Measurements from ENCODE around the gene MT2A.

MT2A gene

GRCh38 chr16:56639045-56639444, 30.7 kb downstream of the MT2A start:
- DNase-seq: no peak

GRCh38 chr16:56640076-56640475, 31.7 kb downstream of the MT2A start:
- no peak for DNase-seq

GRCh38 chr16:56641166-56641565, 32.8 kb downstream of the MT2A start:
- no peak for DNase-seq

- DNase-seq: peak; percentile 68
These were observed 34.8 kb downstream of the MT2A start for GRCh38 chr16:56643080-56643778.

GRCh38 chr16:56643833-56644232, 35.4 kb downstream of the MT2A start:
- no peak for DNase-seq

DNA sequence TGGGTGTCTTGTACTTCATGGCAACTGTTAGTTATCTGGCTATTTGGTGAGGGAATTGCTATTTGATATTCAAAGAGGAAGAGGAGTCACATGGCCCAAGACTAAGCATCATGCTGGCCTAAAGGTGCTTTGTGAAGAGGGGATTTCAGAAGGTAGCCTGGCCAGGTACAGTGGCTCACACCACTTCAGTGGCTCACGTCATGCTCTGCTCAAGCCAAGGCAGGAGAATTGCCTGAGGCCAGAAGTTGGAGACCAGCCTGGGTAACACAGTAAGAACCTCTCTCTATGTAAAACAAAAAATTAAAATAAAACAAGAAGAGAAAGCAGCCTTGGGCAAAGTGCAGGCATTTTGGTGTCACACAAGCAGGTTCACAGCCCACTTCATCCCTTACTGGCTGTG, 36.9 kb downstream of the MT2A start:
- no peak for DNase-seq

DNA sequence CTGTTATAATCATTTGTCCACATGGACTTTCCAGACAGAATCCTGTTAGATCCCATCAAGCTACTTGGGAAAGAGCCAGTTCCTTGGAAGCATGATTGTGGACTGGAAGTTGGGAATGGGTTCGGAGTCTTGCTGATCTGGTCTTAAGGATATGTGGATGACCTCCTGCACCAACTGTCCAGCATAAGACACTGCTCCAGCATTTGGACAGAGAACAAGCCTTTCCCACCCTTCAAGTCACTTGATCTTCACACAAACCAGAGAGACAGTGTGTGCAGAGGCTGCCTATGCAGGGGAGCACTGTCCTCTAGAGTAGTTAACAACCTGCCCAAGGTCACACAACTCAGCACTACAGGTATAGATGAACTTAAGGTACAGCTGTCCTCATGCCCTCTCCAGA, 37.5 kb downstream of the MT2A start:
- DNase-seq: no peak

- DNase-seq: no peak
These were observed 39.5 kb downstream of the MT2A start for GRCh38 chr16:56647641-56648431.

- no peak for DNase-seq
These were observed 40.9 kb downstream of the MT2A start for GRCh38 chr16:56649271-56649670.

DNA sequence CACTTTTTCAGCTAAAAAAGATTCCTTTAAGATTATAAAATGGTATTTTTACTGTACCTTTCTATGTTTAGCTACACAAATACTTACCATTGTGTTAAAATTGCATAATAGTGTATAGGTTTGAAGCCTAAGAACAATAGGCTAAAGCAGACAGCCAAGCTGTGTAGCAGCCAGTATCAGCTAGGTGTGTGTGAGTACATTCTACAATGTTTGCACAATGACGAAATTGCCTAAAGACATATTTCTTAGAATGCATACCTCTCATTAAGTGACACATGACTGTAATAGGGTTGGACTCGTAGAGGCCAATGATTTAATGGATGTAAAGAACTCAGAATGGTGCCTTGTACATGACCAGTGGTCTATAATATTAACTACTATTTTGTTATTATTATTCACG, 41.4 kb downstream of the MT2A start:
- no peak for DNase-seq

GRCh38 chr16:56651586-56651985, 43.2 kb downstream of the MT2A start, which contains the start of gene MT1B:
MT1B (plus strand) TSS chr16:56651886; CDS start chr16:56651954, 68 bp downstream.
- no peak for DNase-seq

GRCh38 chr16:56652600-56652999, 44.2 kb downstream of the MT2A start:
- no peak for DNase-seq

- no peak for DNase-seq
These were observed 44.8 kb downstream of the MT2A start for GRCh38 chr16:56653218-56653617.

GRCh38 chr16:56657555-56658326, 49.4 kb downstream of the MT2A start, which contains the start of gene MT1F:
MT1F (plus strand) TSS chr16:56657959; CDS start chr16:56658059, 100 bp downstream.
- peak; percentile 58 for DNase-seq

GRCh38 chr16:56658327-56658875, 50.0 kb downstream of the MT2A start:
- no peak for DNase-seq
